Measurements from ENCODE around the gene ETV6.

Gene ETV6

DNA sequence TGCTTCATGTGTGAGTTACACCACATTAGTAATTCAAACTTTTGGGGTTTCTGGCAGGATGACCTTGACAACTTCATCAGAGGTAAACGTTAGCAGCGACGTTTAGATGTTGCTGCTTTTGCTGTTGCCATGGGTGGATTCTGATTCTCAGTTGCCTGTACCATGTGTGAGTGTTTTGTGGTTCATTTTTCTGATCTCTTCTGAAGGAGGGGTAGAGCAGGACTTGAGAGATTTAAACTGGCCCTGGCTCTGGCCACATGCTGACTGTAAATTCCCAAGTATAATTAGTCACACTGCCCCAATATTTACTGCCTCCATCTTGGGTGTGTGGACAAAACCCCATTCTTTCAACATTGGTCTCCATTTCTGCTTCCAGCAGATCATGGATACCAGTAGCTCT lies 110.4 kb downstream of the ETV6 start:
- H3K9me3 ChIP-seq (ENCODE audit: severe bottlenecking), result no peaks in the 10 kb centered on the region
- TF ChIP-seq, protein P1, sequence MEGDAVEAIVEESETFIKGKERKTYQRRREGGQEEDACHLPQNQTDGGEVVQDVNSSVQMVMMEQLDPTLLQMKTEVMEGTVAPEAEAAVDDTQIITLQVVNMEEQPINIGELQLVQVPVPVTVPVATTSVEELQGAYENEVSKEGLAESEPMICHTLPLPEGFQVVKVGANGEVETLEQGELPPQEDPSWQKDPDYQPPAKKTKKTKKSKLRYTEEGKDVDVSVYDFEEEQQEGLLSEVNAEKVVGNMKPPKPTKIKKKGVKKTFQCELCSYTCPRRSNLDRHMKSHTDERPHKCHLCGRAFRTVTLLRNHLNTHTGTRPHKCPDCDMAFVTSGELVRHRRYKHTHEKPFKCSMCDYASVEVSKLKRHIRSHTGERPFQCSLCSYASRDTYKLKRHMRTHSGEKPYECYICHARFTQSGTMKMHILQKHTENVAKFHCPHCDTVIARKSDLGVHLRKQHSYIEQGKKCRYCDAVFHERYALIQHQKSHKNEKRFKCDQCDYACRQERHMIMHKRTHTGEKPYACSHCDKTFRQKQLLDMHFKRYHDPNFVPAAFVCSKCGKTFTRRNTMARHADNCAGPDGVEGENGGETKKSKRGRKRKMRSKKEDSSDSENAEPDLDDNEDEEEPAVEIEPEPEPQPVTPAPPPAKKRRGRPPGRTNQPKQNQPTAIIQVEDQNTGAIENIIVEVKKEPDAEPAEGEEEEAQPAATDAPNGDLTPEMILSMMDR (IDR thresholded peaks at IDR 0.05; ENCODE audit: low read depth, low read length), result no peak
- H3K36me3 ChIP-seq, result no peaks in the 10 kb centered on the region
- no peak overlapping the region for H3K4me3 ChIP-seq (ENCODE audit: low read depth, low read length)
- no peaks in the 10 kb centered on the region for H3K27me3 ChIP-seq (ENCODE audit: insufficient read depth, low read depth, severe bottlenecking)
- no peak overlapping the region for H3K27ac ChIP-seq
- no peak for DNase-seq

DNA sequence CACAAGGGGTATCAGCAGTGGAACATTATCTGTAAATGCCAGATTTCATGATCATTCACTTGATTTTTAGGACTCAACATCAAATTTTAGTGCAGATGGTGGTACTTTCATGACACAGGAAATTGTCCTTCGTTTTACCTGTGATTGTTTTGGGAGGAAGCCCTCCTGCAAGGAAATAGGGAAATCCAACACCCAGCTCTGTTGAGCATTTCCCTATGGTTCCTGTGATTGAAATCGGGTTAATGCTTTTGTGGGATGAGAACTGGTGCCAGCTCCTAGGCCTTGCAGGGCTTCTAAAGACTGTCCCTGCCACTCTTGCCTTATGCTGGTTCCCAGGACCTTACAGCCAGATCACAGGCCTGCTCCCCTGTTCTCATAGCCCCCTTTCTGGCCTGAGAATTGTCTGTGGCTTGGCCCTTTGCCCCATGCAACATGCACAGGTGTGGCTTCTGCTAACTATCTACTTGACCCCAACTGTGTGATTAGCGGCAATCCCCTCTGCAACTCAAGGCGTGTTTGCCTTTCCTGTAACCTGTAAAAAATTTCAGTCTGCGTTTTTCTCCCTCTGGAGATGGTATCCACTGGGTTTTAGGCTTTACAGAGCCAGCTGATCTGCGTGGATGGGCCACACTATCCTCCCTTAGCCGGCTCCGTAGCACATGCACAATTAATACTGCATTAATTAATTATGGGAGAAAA lies 112.5 kb downstream of the ETV6 start:
- no peak overlapping the region for H3K4me3 ChIP-seq (ENCODE audit: low read depth, low read length)
- no peak for DNase-seq
- H3K27ac ChIP-seq, result no peak overlapping the region
- no peaks in the 10 kb centered on the region for H3K36me3 ChIP-seq
- no peaks in the 10 kb centered on the region for H3K9me3 ChIP-seq (ENCODE audit: severe bottlenecking)
- TF ChIP-seq, protein P1 (IDR thresholded peaks at IDR 0.05; ENCODE audit: low read depth, low read length), result no peak
- H3K27me3 ChIP-seq (ENCODE audit: insufficient read depth, low read depth, severe bottlenecking), result no peaks in the 10 kb centered on the region

DNA sequence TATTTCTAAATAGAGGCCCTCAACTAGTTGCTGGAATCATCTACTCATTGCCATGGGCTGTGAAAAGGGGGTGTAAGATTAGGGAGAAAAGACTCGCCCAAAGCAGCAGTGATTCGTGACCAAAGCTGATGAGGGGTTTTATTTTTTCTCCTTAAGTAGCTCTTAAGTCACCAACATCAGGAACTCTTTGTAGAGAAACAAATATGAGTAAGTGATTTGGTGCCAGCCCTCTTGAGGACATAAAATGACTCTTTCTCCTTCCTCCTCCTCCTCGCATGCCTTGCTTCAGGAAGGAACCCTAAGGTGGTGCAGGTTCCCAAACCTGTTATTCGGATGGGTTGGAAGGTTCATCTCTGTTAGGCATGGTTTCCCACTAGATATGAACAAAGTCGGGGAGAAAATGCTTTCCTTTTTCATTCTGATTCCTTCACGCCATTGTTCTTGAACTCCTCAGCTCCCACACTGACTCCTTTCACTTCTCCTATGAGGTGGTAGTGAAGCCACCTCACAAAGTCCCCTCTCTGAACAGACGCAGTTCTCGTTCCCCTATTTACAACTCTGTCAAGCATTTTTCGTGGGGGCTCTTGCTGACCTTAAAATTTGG lies 113.4 kb downstream of the ETV6 start:
- Histone ChIP-seq H3K9me3 (ENCODE audit: severe bottlenecking) (no peaks in the 10 kb centered on the region), H3K27me3 (ENCODE audit: insufficient read depth, low read depth, severe bottlenecking) (no peaks in the 10 kb centered on the region), H3K36me3 (no peaks in the 10 kb centered on the region), H3K27ac (no peak overlapping the region), H3K4me3 (ENCODE audit: low read depth, low read length) (no peak overlapping the region)
- TF ChIP-seq, protein P1 (IDR thresholded peaks at IDR 0.05; ENCODE audit: low read depth, low read length), result no peak
- no peak for DNase-seq

DNA sequence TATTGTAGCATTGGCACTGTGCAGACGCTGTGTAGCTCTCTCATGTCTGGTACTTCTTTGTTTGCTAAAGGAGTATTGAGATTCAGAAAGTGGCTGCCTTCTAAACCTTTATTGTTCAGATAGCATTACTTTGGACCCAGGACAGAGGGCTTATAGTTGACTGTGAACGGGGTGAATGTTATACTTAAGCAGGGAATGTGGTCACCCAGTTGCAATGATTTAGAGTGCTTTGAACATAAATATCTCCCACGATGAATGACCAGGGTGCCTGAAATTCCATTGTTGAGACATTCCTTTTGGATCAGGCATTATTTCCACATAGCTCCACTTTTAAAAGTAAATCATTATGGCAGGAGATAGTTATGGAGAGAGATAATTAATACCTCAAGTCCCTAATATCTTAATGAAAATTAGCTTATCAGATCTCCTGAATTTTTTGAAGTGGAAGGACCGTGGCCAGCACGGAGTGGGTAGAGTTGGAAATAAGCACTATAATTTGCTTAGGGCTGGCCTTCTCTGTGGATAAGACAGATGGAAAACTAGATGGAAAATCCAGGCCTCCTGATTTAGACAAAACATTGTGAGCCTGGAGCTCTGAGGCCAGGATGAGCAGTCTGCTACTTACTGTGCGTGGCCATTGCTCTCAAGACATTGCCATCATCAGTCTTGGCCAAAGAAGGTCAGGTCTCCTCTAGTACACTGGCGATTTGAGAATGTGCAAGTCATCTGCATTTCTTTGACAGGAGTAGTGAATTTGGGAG lies 114.5 kb downstream of the ETV6 start:
- H3K27me3 ChIP-seq (ENCODE audit: insufficient read depth, low read depth, severe bottlenecking), result no peaks in the 10 kb centered on the region
- H3K36me3 ChIP-seq, result no peaks in the 10 kb centered on the region
- no peaks in the 10 kb centered on the region for H3K9me3 ChIP-seq (ENCODE audit: severe bottlenecking)
- no peak overlapping the region for H3K27ac ChIP-seq
- no peak overlapping the region for H3K4me3 ChIP-seq (ENCODE audit: low read depth, low read length)
- TF ChIP-seq, protein P1 (IDR thresholded peaks at IDR 0.05; ENCODE audit: low read depth, low read length), result no peak
- no peak for DNase-seq

GRCh38 chr12:11764837-11765236 lies 115.4 kb downstream of the ETV6 start:
- no peak for DNase-seq
- no peaks in the 10 kb centered on the region for H3K27me3 ChIP-seq (ENCODE audit: insufficient read depth, low read depth, severe bottlenecking)
- no peak overlapping the region for H3K4me3 ChIP-seq (ENCODE audit: low read depth, low read length)
- TF ChIP-seq, protein P1 (IDR thresholded peaks at IDR 0.05; ENCODE audit: low read depth, low read length), result no peak
- no peak overlapping the region for H3K27ac ChIP-seq
- H3K9me3 ChIP-seq (ENCODE audit: severe bottlenecking), result no peaks in the 10 kb centered on the region
- no peaks in the 10 kb centered on the region for H3K36me3 ChIP-seq
